GM12875 (cell line): ENCODE measurements around the gene GABRQ.

ENCODE experiments used
- H3K4me3 ChIP-seq: one replicate; pipeline ENCODE4 v1.5.1; 2011; ENCODE audit warnings: low read depth, low read length, control low read depth
- TF ChIP-seq, protein P1 (sequence below): IDR thresholded peaks from 2 replicates; pipeline ENCODE4 v1.5.1; 2011; ENCODE audit warnings: low read depth, mild to moderate bottlenecking, control low read depth, inconsistent platforms, low read length, moderate library complexity, borderline replicate concordance; ENCODE audit not compliant: insufficient read depth

Gene GABRQ

DNA sequence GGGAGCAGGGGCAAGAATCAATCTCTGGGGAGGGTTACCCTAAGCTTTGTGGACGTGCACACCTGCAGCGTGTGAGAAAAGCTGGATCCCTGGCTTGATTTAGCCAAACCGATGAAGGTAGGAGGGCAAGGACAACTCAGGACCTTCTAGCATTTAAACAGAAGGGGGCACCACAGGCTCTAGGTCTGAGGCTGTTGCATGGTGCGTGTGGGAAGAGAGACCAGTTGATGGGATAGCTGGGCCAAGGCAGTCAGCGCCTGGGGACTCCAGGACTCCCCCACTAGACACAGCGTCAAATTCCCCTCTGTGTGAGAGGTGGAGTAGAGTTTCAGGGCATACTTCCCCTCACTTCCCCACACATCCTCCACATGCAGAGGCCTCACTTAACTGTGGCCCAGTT, 4.3 kb downstream of the GABRQ start:
- TF ChIP-seq, protein P1, sequence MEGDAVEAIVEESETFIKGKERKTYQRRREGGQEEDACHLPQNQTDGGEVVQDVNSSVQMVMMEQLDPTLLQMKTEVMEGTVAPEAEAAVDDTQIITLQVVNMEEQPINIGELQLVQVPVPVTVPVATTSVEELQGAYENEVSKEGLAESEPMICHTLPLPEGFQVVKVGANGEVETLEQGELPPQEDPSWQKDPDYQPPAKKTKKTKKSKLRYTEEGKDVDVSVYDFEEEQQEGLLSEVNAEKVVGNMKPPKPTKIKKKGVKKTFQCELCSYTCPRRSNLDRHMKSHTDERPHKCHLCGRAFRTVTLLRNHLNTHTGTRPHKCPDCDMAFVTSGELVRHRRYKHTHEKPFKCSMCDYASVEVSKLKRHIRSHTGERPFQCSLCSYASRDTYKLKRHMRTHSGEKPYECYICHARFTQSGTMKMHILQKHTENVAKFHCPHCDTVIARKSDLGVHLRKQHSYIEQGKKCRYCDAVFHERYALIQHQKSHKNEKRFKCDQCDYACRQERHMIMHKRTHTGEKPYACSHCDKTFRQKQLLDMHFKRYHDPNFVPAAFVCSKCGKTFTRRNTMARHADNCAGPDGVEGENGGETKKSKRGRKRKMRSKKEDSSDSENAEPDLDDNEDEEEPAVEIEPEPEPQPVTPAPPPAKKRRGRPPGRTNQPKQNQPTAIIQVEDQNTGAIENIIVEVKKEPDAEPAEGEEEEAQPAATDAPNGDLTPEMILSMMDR: peak; percentile 25; the same call in 1 of the 2 replicates
- no peak overlapping the region for H3K4me3 ChIP-seq

DNA sequence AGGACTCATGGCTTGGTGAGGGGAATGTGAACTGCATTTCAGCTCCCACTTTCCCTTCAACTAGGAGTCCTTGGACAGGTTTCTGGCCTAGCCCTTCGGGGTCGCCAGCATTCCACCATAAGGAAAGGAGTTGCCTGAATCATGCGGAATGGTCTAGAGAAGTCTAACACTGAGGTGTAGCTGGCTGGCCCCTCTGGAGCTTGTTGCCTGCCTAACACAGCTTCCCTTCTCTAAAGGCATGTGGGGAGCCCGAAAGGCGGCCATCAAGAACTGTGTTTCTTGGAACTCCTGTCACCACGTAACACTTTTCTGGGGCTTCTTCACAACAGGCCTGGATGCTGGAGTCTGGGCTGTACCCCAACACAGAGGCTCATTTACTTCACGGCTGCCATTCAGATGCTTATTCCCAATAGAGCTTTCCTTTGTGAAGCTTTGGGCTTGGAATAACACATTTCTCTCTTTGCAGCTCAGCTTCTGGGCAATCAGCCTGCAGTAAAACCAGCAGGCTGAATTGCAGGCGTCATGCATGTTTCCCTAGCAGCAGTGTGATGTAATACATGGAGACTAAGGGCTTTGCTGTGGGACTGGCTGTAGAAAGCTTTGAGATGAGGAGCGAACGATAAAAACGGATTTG, 5.4 kb downstream of the GABRQ start:
- no peak overlapping the region for H3K4me3 ChIP-seq
- TF ChIP-seq, protein P1: no peak

DNA sequence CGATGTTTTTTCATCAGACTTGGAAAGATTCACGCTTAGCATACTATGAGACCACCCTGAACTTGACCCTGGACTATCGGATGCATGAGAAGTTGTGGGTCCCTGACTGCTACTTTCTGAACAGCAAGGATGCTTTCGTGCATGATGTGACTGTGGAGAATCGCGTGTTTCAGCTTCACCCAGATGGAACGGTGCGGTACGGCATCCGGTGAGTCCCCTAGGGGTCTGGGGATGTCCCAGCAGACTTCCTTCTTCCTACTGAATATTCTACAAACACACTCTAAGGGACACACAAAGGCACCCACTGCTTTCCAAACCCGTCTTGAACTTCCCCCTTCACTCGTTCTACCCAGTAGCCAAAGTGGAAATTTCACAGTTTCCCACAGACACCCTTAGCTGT, 9.3 kb downstream of the GABRQ start:
- TF ChIP-seq, protein P1: no peak
- no peak overlapping the region for H3K4me3 ChIP-seq

DNA sequence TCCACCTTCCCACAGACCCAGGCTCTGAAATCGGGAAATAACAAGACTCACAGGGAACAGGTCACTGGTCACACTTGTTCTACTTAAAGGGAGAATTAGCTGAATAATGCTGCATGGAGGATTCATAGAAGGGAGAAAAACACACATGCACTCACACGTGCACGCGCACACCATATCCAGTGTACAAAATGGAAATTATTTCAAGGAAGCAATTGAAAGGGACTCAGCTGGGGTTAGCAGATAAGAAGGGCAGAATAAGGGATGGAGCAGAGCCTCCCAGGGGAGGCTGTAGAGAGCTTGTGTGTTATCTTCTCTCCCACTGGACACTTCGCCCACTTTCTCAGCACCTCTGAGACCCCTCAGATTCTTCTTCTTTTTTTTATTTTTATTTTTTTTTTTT, 10.3 kb downstream of the GABRQ start:
- H3K4me3 ChIP-seq: no peak overlapping the region
- TF ChIP-seq, protein P1: no peak

DNA sequence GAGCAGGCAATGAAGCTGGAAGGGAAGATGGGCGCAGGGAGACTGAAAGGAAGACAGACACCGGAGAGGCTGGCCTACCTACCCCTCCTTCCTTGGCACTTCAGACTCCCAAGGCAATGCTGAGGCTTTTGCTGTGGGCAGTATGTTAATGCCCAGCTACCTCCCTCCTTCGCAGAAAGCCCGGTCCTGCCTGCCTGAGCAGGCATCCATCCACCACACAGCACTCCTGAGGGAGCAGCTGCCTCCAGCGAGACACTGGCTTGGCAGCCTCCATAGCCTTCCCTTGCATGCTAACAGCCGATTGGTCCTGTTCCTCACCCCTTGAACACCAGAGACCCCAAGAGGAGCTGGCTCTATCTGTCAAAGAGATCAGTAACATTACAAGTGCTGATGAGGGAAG, 14.4 kb downstream of the GABRQ start:
- no peak overlapping the region for H3K4me3 ChIP-seq
- TF ChIP-seq, protein P1: no peak

DNA sequence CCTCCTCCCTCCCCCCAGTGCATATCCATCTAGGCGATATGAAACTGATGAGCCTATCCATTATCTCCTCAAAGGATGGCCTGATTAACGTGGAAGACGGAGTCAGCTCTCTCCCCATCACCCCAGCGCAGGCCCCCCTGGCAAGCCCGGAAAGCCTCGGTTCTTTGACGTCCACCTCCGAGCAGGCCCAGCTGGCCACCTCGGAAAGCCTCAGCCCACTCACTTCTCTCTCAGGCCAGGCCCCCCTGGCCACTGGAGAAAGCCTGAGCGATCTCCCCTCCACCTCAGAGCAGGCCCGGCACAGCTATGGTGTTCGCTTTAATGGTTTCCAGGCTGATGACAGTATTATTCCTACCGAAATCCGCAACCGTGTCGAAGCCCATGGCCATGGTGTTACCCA, 14.8 kb downstream of the GABRQ start:
- H3K4me3 ChIP-seq: no peak overlapping the region
- TF ChIP-seq, protein P1: no peak

DNA sequence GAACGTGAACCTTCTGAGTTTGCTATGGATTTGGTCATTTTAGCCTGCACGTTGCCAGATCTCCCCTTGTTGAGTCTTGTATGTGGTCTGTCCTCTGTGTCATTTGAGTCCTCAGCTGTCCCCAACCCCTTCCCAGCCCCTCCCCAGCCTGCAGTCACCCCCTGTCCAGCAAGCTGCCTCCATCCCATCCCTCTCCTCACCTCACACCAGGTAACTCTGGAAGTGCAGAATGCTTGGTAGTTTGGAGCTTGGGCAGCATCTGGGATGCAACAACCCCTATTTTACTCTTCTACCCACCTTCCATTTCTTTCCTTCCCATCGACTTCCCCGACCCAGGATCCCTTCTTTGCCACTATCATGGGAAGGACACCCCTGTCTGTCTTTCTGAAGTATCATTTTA, 18.4 kb downstream of the GABRQ start:
- H3K4me3 ChIP-seq: no peak overlapping the region
- TF ChIP-seq, protein P1: no peak
